ENCODE measurements around the gene DHX32.
"Not testable (repeated sequence)": the region's sequence is repeated elsewhere in the genome, so short reads cannot be mapped to it uniquely, and the experiment has no call there.

The DHX32 gene

GRCh38 chr10:125881192-125881591, at the start of gene DHX32:
Gene DHX32 (minus strand): TSS chr10:125881292. CDS start chr10:125880824, 468 bp downstream.
- DNase-seq = peak; percentile 68

GRCh38 chr10:125929618-125930017, 48.5 kb upstream of the DHX32 start:
- no peak for DNase-seq

GRCh38 chr10:125928928-125929585, 48.0 kb upstream of the DHX32 start:
- no peak for DNase-seq

- not testable (repeated sequence) for DNase-seq
Measured at GRCh38 chr10:125927265-125927664, 46.2 kb upstream of the DHX32 start.

- no peak for DNase-seq
Measured at GRCh38 chr10:125926247-125926646, 45.2 kb upstream of the DHX32 start.

- no peak for DNase-seq
Measured at GRCh38 chr10:125925262-125925834, 44.3 kb upstream of the DHX32 start.

- not testable (repeated sequence) for DNase-seq
Measured at GRCh38 chr10:125921643-125922306, 40.7 kb upstream of the DHX32 start.

GRCh38 chr10:125917704-125918361, 36.7 kb upstream of the DHX32 start:
- not testable (repeated sequence) for DNase-seq

- no peak for DNase-seq
Measured at GRCh38 chr10:125916977-125917376, 35.9 kb upstream of the DHX32 start.

GRCh38 chr10:125913277-125913676, 32.2 kb upstream of the DHX32 start:
- DNase-seq = not testable (repeated sequence)

GRCh38 chr10:125911990-125912389, 30.9 kb upstream of the DHX32 start:
- no peak for DNase-seq

- no peak for DNase-seq
Measured at GRCh38 chr10:125911145-125911544, 30.1 kb upstream of the DHX32 start.

- not testable (repeated sequence) for DNase-seq
Measured at GRCh38 chr10:125909491-125909890, 28.4 kb upstream of the DHX32 start.

GRCh38 chr10:125908813-125909212, 27.7 kb upstream of the DHX32 start:
- not testable (repeated sequence) for DNase-seq

GRCh38 chr10:125907598-125907997, 26.5 kb upstream of the DHX32 start:
- not testable (repeated sequence) for DNase-seq

GRCh38 chr10:125905069-125905994, 24.2 kb upstream of the DHX32 start:
- DNase-seq = not testable (repeated sequence)

GRCh38 chr10:125903135-125903640, 22.1 kb upstream of the DHX32 start:
- DNase-seq = not testable (repeated sequence)

- DNase-seq = not testable (repeated sequence)
Measured at GRCh38 chr10:125900963-125901362, 19.9 kb upstream of the DHX32 start.

- DNase-seq = not testable (repeated sequence)
Measured at GRCh38 chr10:125897317-125897716, 16.2 kb upstream of the DHX32 start.

- peak; percentile 93 for DNase-seq
Measured at GRCh38 chr10:125896088-125896934, 15.2 kb upstream of the DHX32 start, which contains the start of gene FANK1. Gene FANK1 (plus strand): TSS chr10:125896564. CDS start chr10:125896643, 79 bp downstream.
